ENCODE measurements around the gene CEMIP. TPM values are rescaled to one million over a fixed set of nuclear protein-coding genes. Genes with fewer than 3 reads are reported as not detected.

Gene CEMIP
- total and polyA plus RNA-seq, 2 of the 8 experiments (the other 6 are each of a cell fraction or from before 2014, with no cell fraction given), result 0.11 to 0.60 TPM

GRCh38 chr15:80942746-80943565, 163.8 kb downstream of the CEMIP start (continued):
- no peak for TF ChIP-seq JUND (IDR thresholded peaks at IDR 0.05; ENCODE audit: low read length)
- TF ChIP-seq SIN3A (conservative IDR thresholded peaks at IDR 0.05 in 1 of 2, IDR thresholded peaks at IDR 0.05 in 1 of 2; ENCODE audit: low read depth in 1 of 2, low read length in 2 of 2), result no peak
- no peak for TF ChIP-seq CHD7 (IDR thresholded peaks at IDR 0.05; ENCODE audit: insufficient replicate concordance, low read length)
